ENCODE data around the gene HCRT.

GRCh38 chr17:42141382-42141781, 43.9 kb downstream of the HCRT start:
- no peak for TF ChIP-seq CTCF (IDR thresholded peaks at IDR 0.05)
- no peak for TF ChIP-seq POLR2A (IDR thresholded peaks at IDR 0.05)
- TF ChIP-seq POLR2AphosphoS5 (IDR thresholded peaks at IDR 0.05) = no peak
- TF ChIP-seq EP300 (IDR thresholded peaks at IDR 0.05; ENCODE audit: low read depth) = no peak

Measured in transverse colon (tissue), 4 donors.